ENCODE measurements around the gene TOX2.

The TOX2 gene

GRCh38 chr20:43895235-43895634 is 19.4 kb upstream of the TOX2 start:
- H4K20me1 ChIP-seq (ENCODE audit: control insufficient read depth, insufficient read depth, low read depth, low read length), result no peaks in the 10 kb centered on the region

GRCh38 chr20:43899274-43900120 is 15.2 kb upstream of the TOX2 start:
- H3K9me2 ChIP-seq (replicated peaks; ENCODE audit: control insufficient read depth, low read length), result no peaks in the 10 kb centered on the region
- H3K4me1 ChIP-seq (ENCODE audit: control insufficient read depth, low read length), result no peaks in the 10 kb centered on the region
- H3K79me2 ChIP-seq (ENCODE audit: control insufficient read depth, low read length), result no peaks in the 10 kb centered on the region
- H3F3A ChIP-seq (ENCODE audit: control insufficient read depth, insufficient read depth), result no peaks in the 10 kb centered on the region
- H3K4me2 ChIP-seq (ENCODE audit: low read length), result no peak overlapping the region
- 0 out of 2 replicates have a peak, but pooled peaks cover 3% of the 10 kb centered on the region for H3K27me3 ChIP-seq (ENCODE audit: control insufficient read depth, low read length)
- no peak for TF ChIP-seq CTCF (IDR thresholded peaks at IDR 0.05; ENCODE audit: low read depth, low read length, poor library complexity, severe bottlenecking)
- TF ChIP-seq EZH2phosphoT487 (IDR thresholded peaks at IDR 0.05; ENCODE audit: borderline replicate concordance, low read length), result no peak
- H4K20me1 ChIP-seq (ENCODE audit: control insufficient read depth, insufficient read depth, low read depth, low read length), result no peaks in the 10 kb centered on the region
- no peaks in the 10 kb centered on the region for H3K9me3 ChIP-seq (ENCODE audit: control insufficient read depth, insufficient read depth, low read length)
- no peaks in the 10 kb centered on the region for H3K36me3 ChIP-seq (ENCODE audit: control insufficient read depth, low read length)
- no peak overlapping the region for H3K4me3 ChIP-seq (ENCODE audit: low read length)
- H3K27ac ChIP-seq (ENCODE audit: low read depth, low read length), result no peak overlapping the region

More at GRCh38 chr20:43895235-43895634, 19.4 kb upstream of the TOX2 start:
- H3K27ac ChIP-seq (ENCODE audit: low read depth, low read length), result no peak overlapping the region
- H3K4me1 ChIP-seq (ENCODE audit: control insufficient read depth, low read length), result no peaks in the 10 kb centered on the region
- H3K4me3 ChIP-seq (ENCODE audit: low read length), result no peak overlapping the region
- H3K9me2 ChIP-seq (replicated peaks; ENCODE audit: control insufficient read depth, low read length), result no peaks in the 10 kb centered on the region
- TF ChIP-seq EZH2phosphoT487 (IDR thresholded peaks at IDR 0.05; ENCODE audit: borderline replicate concordance, low read length) (no peak), CTCF (IDR thresholded peaks at IDR 0.05; ENCODE audit: low read depth, low read length, poor library complexity, severe bottlenecking) (no peak)
- no peaks in the 10 kb centered on the region for H3K9me3 ChIP-seq (ENCODE audit: control insufficient read depth, insufficient read depth, low read length)
- no peaks in the 10 kb centered on the region for H3F3A ChIP-seq (ENCODE audit: control insufficient read depth, insufficient read depth)
- H3K36me3 ChIP-seq (ENCODE audit: control insufficient read depth, low read length), result no peaks in the 10 kb centered on the region
- 0 out of 2 replicates have a peak, but pooled peaks cover 3% of the 10 kb centered on the region for H3K27me3 ChIP-seq (ENCODE audit: control insufficient read depth, low read length)
- H3K79me2 ChIP-seq (ENCODE audit: control insufficient read depth, low read length), result no peaks in the 10 kb centered on the region
- no peak overlapping the region for H3K4me2 ChIP-seq (ENCODE audit: low read length)

- no peaks in the 10 kb centered on the region for H3K9me2 ChIP-seq (replicated peaks; ENCODE audit: control insufficient read depth, low read length)
- no peak overlapping the region for H3K27ac ChIP-seq (ENCODE audit: low read depth, low read length)
- no peak overlapping the region for H3K4me2 ChIP-seq (ENCODE audit: low read length)
- no peaks in the 10 kb centered on the region for H3K9me3 ChIP-seq (ENCODE audit: control insufficient read depth, insufficient read depth, low read length)
- H3F3A ChIP-seq (ENCODE audit: control insufficient read depth, insufficient read depth), result no peaks in the 10 kb centered on the region
- TF ChIP-seq CTCF (IDR thresholded peaks at IDR 0.05; ENCODE audit: low read depth, low read length, poor library complexity, severe bottlenecking) (no peak), EZH2phosphoT487 (IDR thresholded peaks at IDR 0.05; ENCODE audit: borderline replicate concordance, low read length) (no peak)
- no peaks in the 10 kb centered on the region for H3K79me2 ChIP-seq (ENCODE audit: control insufficient read depth, low read length)
- H4K20me1 ChIP-seq (ENCODE audit: control insufficient read depth, insufficient read depth, low read depth, low read length), result no peaks in the 10 kb centered on the region
- no peaks in the 10 kb centered on the region for H3K36me3 ChIP-seq (ENCODE audit: control insufficient read depth, low read length)
- H3K27me3 ChIP-seq (ENCODE audit: control insufficient read depth, low read length), result 0 out of 2 replicates have a peak, but pooled peaks cover under 1% of the 10 kb centered on the region
- H3K4me3 ChIP-seq (ENCODE audit: low read length), result no peak overlapping the region
- no peaks in the 10 kb centered on the region for H3K4me1 ChIP-seq (ENCODE audit: control insufficient read depth, low read length)
Observed at GRCh38 chr20:43900121-43900466, 14.6 kb upstream of the TOX2 start.
